Large intestine (tissue), 3 donors: ENCODE results near the gene ZBTB40. TPM values are rescaled to one million over a fixed set of nuclear protein-coding genes. Genes with fewer than 3 reads are reported as not detected.

ENCODE experiments used
- DNase-seq, 2 donors: peaks; one replicate each; pipeline versions ENCODE4 v3.0.0 to v3.0.0-alpha.2; 2013
- H3K27ac ChIP-seq: one replicate; pipeline ENCODE4 v1.5.1; 2013; ENCODE audit warnings: low read length
- H3K27me3 ChIP-seq: 2 replicates; pipeline ENCODE4 v1.6.1; 2013; ENCODE audit warnings: low read length; ENCODE audit not compliant: control insufficient read depth, insufficient read depth
- H3K36me3 ChIP-seq: 2 replicates; pipeline ENCODE4 v1.6.1; 2013; ENCODE audit warnings: low read length; ENCODE audit not compliant: control insufficient read depth, insufficient read depth
- H3K4me1 ChIP-seq: one replicate; pipeline ENCODE4 v1.6.1; 2013; ENCODE audit warnings: low read length; ENCODE audit not compliant: control insufficient read depth, insufficient read depth
- H3K4me3 ChIP-seq: one replicate; pipeline ENCODE4 v1.5.1; 2013; ENCODE audit warnings: low read length
- H3K9me3 ChIP-seq: one replicate; pipeline ENCODE4 v1.6.1; 2013; ENCODE audit warnings: mild to moderate bottlenecking, low read depth, low read length, moderate library complexity; ENCODE audit not compliant: control insufficient read depth
- WGBS: methylation state at CpG from one replicate; pipeline ENCODE4 v1.1.5; 2013; ENCODE audit warnings: low lambda C conversion rate; ENCODE audit not compliant: insufficient coverage; 5-methylcytosine and 5-hydroxymethylcytosine counted together
- polyA plus RNA-seq: library from polyadenylated mRNA; unstranded; fragments of 120-200 nt; gene quantifications from one replicate; pipeline ENCODE4 v1.2.1, GENCODE V29; 2013

The ZBTB40 gene
- polyA plus RNA-seq, 1 donor: 14.8 TPM

- H3K27ac ChIP-seq: no peak overlapping the region
- H3K27me3 ChIP-seq: peaks cover 4% of the 10 kb centered on the region
- peak overlapping the region; percentile 33 for H3K4me3 ChIP-seq
- DNase-seq: peak; percentile 19 to 46
- H3K4me1 ChIP-seq: no peaks in the 10 kb centered on the region
- H3K9me3 ChIP-seq: no peaks in the 10 kb centered on the region
- no peaks in the 10 kb centered on the region for H3K36me3 ChIP-seq
- WGBS: no CpG with 5 or more reads among the region's 5 CpGs
These were observed 23.0 kb upstream of the ZBTB40 start for GRCh38 chr1:22428672-22429071.

- no peaks in the 10 kb centered on the region for H3K36me3 ChIP-seq
- no peaks in the 10 kb centered on the region for H3K4me1 ChIP-seq
- H3K27me3 ChIP-seq: no peaks in the 10 kb centered on the region
- no peaks in the 10 kb centered on the region for H3K9me3 ChIP-seq
- DNase-seq: no peak
- H3K4me3 ChIP-seq: no peak overlapping the region
- no peak overlapping the region for H3K27ac ChIP-seq
These were observed 19.7 kb upstream of the ZBTB40 start for GRCh38 chr1:22431965-22432364.

GRCh38 chr1:22434717-22435116, 16.9 kb upstream of the ZBTB40 start:
- no peak overlapping the region for H3K4me3 ChIP-seq
- no peaks in the 10 kb centered on the region for H3K27me3 ChIP-seq
- no peaks in the 10 kb centered on the region for H3K9me3 ChIP-seq
- no peaks in the 10 kb centered on the region for H3K4me1 ChIP-seq
- DNase-seq: no peak
- no peak overlapping the region for H3K27ac ChIP-seq
- no peaks in the 10 kb centered on the region for H3K36me3 ChIP-seq
- 77% methylated on average over 5 of the region's 6 CpGs for WGBS

- Histone ChIP-seq H3K9me3 (peaks cover 8% of the 10 kb centered on the region), H3K27me3 (no peaks in the 10 kb centered on the region), H3K36me3 (no peaks in the 10 kb centered on the region), H3K4me1 (no peaks in the 10 kb centered on the region), H3K4me3 (no peak overlapping the region), H3K27ac (no peak overlapping the region)
- 100% methylated on average over 2 of the region's 2 CpGs for WGBS
- DNase-seq: no peak
These were observed 14.7 kb upstream of the ZBTB40 start for GRCh38 chr1:22436948-22437347.

- H3K27ac ChIP-seq: no peak overlapping the region
- WGBS: 100% methylated on average over 1 of the region's 13 CpGs
- peaks cover 8% of the 10 kb centered on the region for H3K9me3 ChIP-seq
- H3K4me3 ChIP-seq: no peak overlapping the region
- no peaks in the 10 kb centered on the region for H3K36me3 ChIP-seq
- DNase-seq: no peak
- no peaks in the 10 kb centered on the region for H3K27me3 ChIP-seq
- no peaks in the 10 kb centered on the region for H3K4me1 ChIP-seq
These were observed 14.1 kb upstream of the ZBTB40 start for GRCh38 chr1:22437573-22437972.

- no peaks in the 10 kb centered on the region for H3K27me3 ChIP-seq
- no peak overlapping the region for H3K4me3 ChIP-seq
- no peak for DNase-seq
- H3K9me3 ChIP-seq: peaks cover 8% of the 10 kb centered on the region
- H3K4me1 ChIP-seq: peaks cover 2% of the 10 kb centered on the region
- H3K36me3 ChIP-seq: no peaks in the 10 kb centered on the region
- no peak overlapping the region for H3K27ac ChIP-seq
These were observed 11.1 kb upstream of the ZBTB40 start for GRCh38 chr1:22440582-22440981.

GRCh38 chr1:22442212-22442894, 9.3 kb upstream of the ZBTB40 start:
- DNase-seq: peak in 1 of 2 donors; percentile 27
- peaks cover 2% of the 10 kb centered on the region for H3K4me1 ChIP-seq
- no peak overlapping the region for H3K4me3 ChIP-seq
- no peak overlapping the region for H3K27ac ChIP-seq
- H3K9me3 ChIP-seq: peaks cover 8% of the 10 kb centered on the region
- no CpG with 5 or more reads among the region's 5 CpGs for WGBS
- no peaks in the 10 kb centered on the region for H3K36me3 ChIP-seq
- no peaks in the 10 kb centered on the region for H3K27me3 ChIP-seq

GRCh38 chr1:22443332-22443731, 8.3 kb upstream of the ZBTB40 start:
- H3K36me3 ChIP-seq: no peaks in the 10 kb centered on the region
- no peak overlapping the region for H3K4me3 ChIP-seq
- peaks cover 2% of the 10 kb centered on the region for H3K4me1 ChIP-seq
- H3K27ac ChIP-seq: no peak overlapping the region
- H3K9me3 ChIP-seq: peaks cover 8% of the 10 kb centered on the region
- WGBS: 100% methylated on average over 1 of the region's 4 CpGs
- no peaks in the 10 kb centered on the region for H3K27me3 ChIP-seq
- no peak for DNase-seq

GRCh38 chr1:22444856-22445255, 6.8 kb upstream of the ZBTB40 start:
- H3K4me3 ChIP-seq: no peak overlapping the region
- H3K27ac ChIP-seq: no peak overlapping the region
- no peaks in the 10 kb centered on the region for H3K36me3 ChIP-seq
- no peaks in the 10 kb centered on the region for H3K27me3 ChIP-seq
- no CpG with 5 or more reads among the region's 2 CpGs for WGBS
- no peak for DNase-seq
- peaks cover 8% of the 10 kb centered on the region for H3K9me3 ChIP-seq
- peaks cover 2% of the 10 kb centered on the region for H3K4me1 ChIP-seq

- H3K27ac ChIP-seq: no peak overlapping the region
- H3K9me3 ChIP-seq: peaks cover 6% of the 10 kb centered on the region
- DNase-seq: no peak
- WGBS: no CpG with 5 or more reads among the region's 6 CpGs
- no peaks in the 10 kb centered on the region for H3K27me3 ChIP-seq
- H3K36me3 ChIP-seq: no peaks in the 10 kb centered on the region
- H3K4me1 ChIP-seq: peaks cover 6% of the 10 kb centered on the region
- H3K4me3 ChIP-seq: no peak overlapping the region
These were observed 4.0 kb upstream of the ZBTB40 start for GRCh38 chr1:22447621-22448111.

- WGBS: 100% methylated on average over 1 of the region's 7 CpGs
- no peak overlapping the region for H3K4me3 ChIP-seq
- H3K27me3 ChIP-seq: no peaks in the 10 kb centered on the region
- peaks cover 19% of the 10 kb centered on the region for H3K4me1 ChIP-seq
- H3K27ac ChIP-seq: no peak overlapping the region
- H3K9me3 ChIP-seq: peaks cover 6% of the 10 kb centered on the region
- no peak for DNase-seq
- H3K36me3 ChIP-seq: no peaks in the 10 kb centered on the region
These were observed 2.0 kb upstream of the ZBTB40 start for GRCh38 chr1:22449636-22450035.
